Vagina (tissue), 2 donors: ENCODE measurements around the gene CLSTN1.

Source experiments
- POLR2A ChIP-seq, 2 donors: fragments of 450-650 bp; IDR thresholded peaks; one replicate each; pipeline ENCODE4 v1.6.1; 2017; ENCODE audit warnings: antibody characterized with exemption in 2 of 2, mild to moderate bottlenecking in 2 of 2, moderate library complexity in 2 of 2
- TF ChIP-seq, protein P1 (sequence below), 3 experiments: fragments of 450-650 bp in 2 of 3; fragments of 200-600 bp in 1 of 3; sonication (generic) in 1 of 3; IDR thresholded peaks; one replicate each; pipeline ENCODE4 v1.5.1; 2017 to 2019; ENCODE audit warnings: antibody characterized with exemption in 3 of 3, mild to moderate bottlenecking in 2 of 3, moderate library complexity in 2 of 3

DNA sequence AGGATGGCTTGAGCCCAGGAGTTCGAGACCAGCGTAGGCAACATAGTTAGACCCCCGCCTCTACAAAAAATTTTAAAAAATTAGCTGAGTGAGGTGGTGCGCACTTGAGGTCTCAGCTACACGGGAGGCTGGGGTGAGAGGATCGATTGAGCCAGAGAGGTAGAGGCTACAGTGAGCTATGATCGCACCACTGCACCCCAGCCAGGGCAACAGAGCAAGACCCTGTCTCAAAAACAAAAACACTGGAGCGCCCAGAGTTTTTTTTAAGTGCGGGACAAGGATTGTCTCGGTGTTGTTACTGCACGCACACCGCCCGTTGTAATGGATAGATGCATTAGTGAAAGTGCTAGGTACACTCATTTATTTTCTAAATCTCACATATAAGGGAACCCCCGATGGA is 135.2 kb downstream of the CLSTN1 start:
- TF ChIP-seq, protein P1, sequence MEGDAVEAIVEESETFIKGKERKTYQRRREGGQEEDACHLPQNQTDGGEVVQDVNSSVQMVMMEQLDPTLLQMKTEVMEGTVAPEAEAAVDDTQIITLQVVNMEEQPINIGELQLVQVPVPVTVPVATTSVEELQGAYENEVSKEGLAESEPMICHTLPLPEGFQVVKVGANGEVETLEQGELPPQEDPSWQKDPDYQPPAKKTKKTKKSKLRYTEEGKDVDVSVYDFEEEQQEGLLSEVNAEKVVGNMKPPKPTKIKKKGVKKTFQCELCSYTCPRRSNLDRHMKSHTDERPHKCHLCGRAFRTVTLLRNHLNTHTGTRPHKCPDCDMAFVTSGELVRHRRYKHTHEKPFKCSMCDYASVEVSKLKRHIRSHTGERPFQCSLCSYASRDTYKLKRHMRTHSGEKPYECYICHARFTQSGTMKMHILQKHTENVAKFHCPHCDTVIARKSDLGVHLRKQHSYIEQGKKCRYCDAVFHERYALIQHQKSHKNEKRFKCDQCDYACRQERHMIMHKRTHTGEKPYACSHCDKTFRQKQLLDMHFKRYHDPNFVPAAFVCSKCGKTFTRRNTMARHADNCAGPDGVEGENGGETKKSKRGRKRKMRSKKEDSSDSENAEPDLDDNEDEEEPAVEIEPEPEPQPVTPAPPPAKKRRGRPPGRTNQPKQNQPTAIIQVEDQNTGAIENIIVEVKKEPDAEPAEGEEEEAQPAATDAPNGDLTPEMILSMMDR (IDR thresholded peaks at IDR 0.05), result no peak
- no peak for TF ChIP-seq POLR2A (IDR thresholded peaks at IDR 0.05)
